K562 (cell line): ENCODE results near the gene NHSL2. TPM values are rescaled to one million over a fixed set of nuclear protein-coding genes. Genes with fewer than 3 reads are reported as not detected.

Experiments
- E2F6 ChIP-seq, 2 experiments: IDR thresholded peaks; 2 replicates each; pipeline ENCODE4 v1.6.1; 2011; ENCODE audit warnings: borderline replicate concordance in 1 of 2, control low read depth in 1 of 2, low read depth in 1 of 2, low read length in 1 of 2, mild to moderate bottlenecking in 1 of 2, mixed read lengths in 1 of 2, moderate library complexity in 1 of 2; ENCODE audit not compliant: insufficient read depth in 1 of 2, insufficient read length in 1 of 2, poor library complexity in 1 of 2, severe bottlenecking in 1 of 2; ENCODE audit errors: extremely low read depth in 1 of 2
- KDM5B ChIP-seq: fragments of 200-600 bp; sonication (generic); IDR thresholded peaks from 2 replicates; pipeline ENCODE4 v1.6.1; 2012; ENCODE audit warnings: low read depth, mild to moderate bottlenecking, moderate library complexity, low read length, control low read depth, inconsistent platforms; ENCODE audit not compliant: insufficient replicate concordance
- NONO ChIP-seq, 2 experiments: fragments of 200-400 bp in 1 of 2; fragments of 450-650 bp in 1 of 2; formaldehyde crosslinking in 1 of 2; IDR thresholded peaks; 2 replicates each; pipeline ENCODE4 v1.6.1; 2017; ENCODE audit warnings: low read depth in 2 of 2, mild to moderate bottlenecking in 2 of 2, moderate library complexity in 2 of 2, low read length in 1 of 2
- REST ChIP-seq, 2 experiments: fragments of 450-650 bp; formaldehyde crosslinking in 1 of 2; IDR thresholded peaks; 2 replicates each; pipeline versions ENCODE4 v1.4.0 to v1.6.1; 2014 to 2020; ENCODE audit warnings: mild to moderate bottlenecking in 2 of 2, borderline replicate concordance in 1 of 2, low read depth in 1 of 2
- polyA plus RNA-seq, 8 experiments: library from polyadenylated mRNA; depleted of rRNA in 4 of 8; stranded (reverse) in 5 of 8; unstranded in 3 of 8; fragments of >200 nt; fragmentation: Nextera tagmentation in 2 of 8; fragmentation: Illumina TruSeq in 1 of 8; extraction: Ambion mirVana in 2 of 8; extraction: Trizol in 1 of 8; gene quantifications; 2 replicates each; pipeline versions ENCODE4 v1.2.1 to v1.2.3, GENCODE V29; 2011 to 2014; ENCODE audit warnings: inconsistent platforms in 1 of 8, missing spikeins in 1 of 8
- total RNA-seq, 7 experiments: library from RNA; depleted of rRNA in 6 of 7; stranded (reverse); fragments of >200 nt in 6 of 7; fragmentation: Illumina TruSeq in 2 of 7; extraction: Trizol in 2 of 7; gene quantifications; 2 replicates each; pipeline versions ENCODE4 v1.2.1 to v1.2.3, GENCODE V29; 2011 to 2021; ENCODE audit warnings: low replicate concordance in 1 of 7

NHSL2 gene
- total and polyA plus RNA-seq, 9 of the 15 experiments (the other 6 are each of a cell fraction or from before 2014, with no cell fraction given): 0.02 TPM; not detected in 8

- TF ChIP-seq REST (IDR thresholded peaks at IDR 0.05; ENCODE audit: borderline replicate concordance) (no peak), REST (CRISPR knock-in tag; IDR thresholded peaks at IDR 0.05; ENCODE audit: low read depth) (no peak), NONO (IDR thresholded peaks at IDR 0.05; ENCODE audit: low read depth in 2 of 2, low read length in 1 of 2) (no peak), KDM5B (no peak), E2F6 (IDR thresholded peaks at IDR 0.05; ENCODE audit: borderline replicate concordance in 1 of 2, extremely low read depth in 1 of 2, insufficient read depth in 1 of 2, insufficient read length in 1 of 2, low read depth in 1 of 2, low read length in 1 of 2, poor library complexity in 1 of 2, severe bottlenecking in 1 of 2) (no peak)
These were observed 95.8 kb downstream of the NHSL2 start (continued) for GRCh38 chrX:72006461-72006860.
